Naive thymus-derived CD4-positive, alpha-beta T cell (primary cell): ENCODE results near the gene NPHP4. TPM values are rescaled to one million over a fixed set of nuclear protein-coding genes. Genes with fewer than 3 reads are reported as not detected.

Source experiments
- ATAC-seq: fragments of 150-1000 bp; cut with Tn5 transposase; 2 replicates; pipeline ENCODE4 v1.10.0; 2021; ENCODE audit warnings: mild to moderate bottlenecking, moderate library complexity
- CTCF ChIA-PET: fragments of 350-600 bp; sonication (Branson Sonifier 250); formaldehyde crosslinking; loops from one replicate; lab custom pipeline; 2021; ENCODE audit warnings: antibody characterized with exemption; lab: Charles Lee
- POLR2A ChIA-PET: fragments of 350-600 bp; sonication (Branson Sonifier 250); formaldehyde crosslinking; loops from one replicate; lab custom pipeline; 2021; ENCODE audit warnings: antibody characterized with exemption, inconsistent platforms; lab: Charles Lee
- DNase-seq, 9 donors: peaks; one replicate each; pipeline versions ENCODE4 v3.0.0 to v3.0.0-alpha.2; 2020 to 2022; ENCODE audit warnings: mixed read lengths in 1 of 9
- H3K27ac ChIP-seq: one replicate; pipeline ENCODE4 v1.7.0; 2013; ENCODE audit warnings: mild to moderate bottlenecking, low read depth, low read length, moderate library complexity
- H3K27me3 ChIP-seq, 2 donors: one replicate each; pipeline ENCODE4 v1.7.0; 2013; ENCODE audit warnings: low read length in 2 of 2, mild to moderate bottlenecking in 2 of 2, moderate library complexity in 2 of 2; ENCODE audit not compliant: control insufficient read depth in 2 of 2, insufficient read depth in 2 of 2
- H3K36me3 ChIP-seq, 3 experiments: 1 replicate in 2 of 3; 2 replicates in 1 of 3; pipeline ENCODE4 v1.7.0; 2013; ENCODE audit warnings: low read length in 3 of 3, mild to moderate bottlenecking in 3 of 3, moderate library complexity in 1 of 3; ENCODE audit not compliant: insufficient read depth in 3 of 3, control insufficient read depth in 2 of 3
- H3K4me1 ChIP-seq, 2 donors: one replicate each; pipeline ENCODE4 v1.7.0; 2013; ENCODE audit warnings: low read length in 2 of 2, mild to moderate bottlenecking in 2 of 2, moderate library complexity in 1 of 2; ENCODE audit not compliant: control insufficient read depth in 2 of 2, insufficient read depth in 2 of 2
- H3K4me3 ChIP-seq: 2 replicates; pipeline ENCODE4 v1.7.0; 2013; ENCODE audit warnings: mild to moderate bottlenecking, low read length
- H3K9me3 ChIP-seq, 3 experiments: 1 replicate in 2 of 3; 2 replicates in 1 of 3; pipeline ENCODE4 v1.7.0; 2013; ENCODE audit warnings: low read length in 3 of 3; ENCODE audit not compliant: control insufficient read depth in 2 of 3
- H3K27ac Mint-ChIP-seq, 9 donors: one replicate each; pipeline ENCODE4 v1.8.0; 2020 to 2022; ENCODE audit warnings: mixed read lengths in 9 of 9, mild to moderate bottlenecking in 8 of 9, moderate library complexity in 5 of 9, inconsistent platforms in 2 of 9
- H3K27me3 Mint-ChIP-seq, 5 donors: one replicate each; pipeline ENCODE4 v1.8.0; 2021 to 2022; ENCODE audit warnings: mixed read lengths in 5 of 5, mild to moderate bottlenecking in 1 of 5
- H3K36me3 Mint-ChIP-seq, 5 donors: one replicate each; pipeline ENCODE4 v1.8.0; 2020 to 2022; ENCODE audit warnings: mixed read lengths in 5 of 5, mild to moderate bottlenecking in 3 of 5, inconsistent platforms in 1 of 5
- H3K4me1 Mint-ChIP-seq, 7 donors: one replicate each; pipeline ENCODE4 v1.8.0; 2020 to 2022; ENCODE audit warnings: mixed read lengths in 7 of 7, mild to moderate bottlenecking in 3 of 7, inconsistent platforms in 1 of 7
- H3K4me3 Mint-ChIP-seq, 10 donors: one replicate each; pipeline ENCODE4 v1.8.0; 2020 to 2022; ENCODE audit warnings: mild to moderate bottlenecking in 10 of 10, mixed read lengths in 10 of 10, moderate library complexity in 6 of 10, inconsistent platforms in 2 of 10
- H3K9me3 Mint-ChIP-seq, 11 donors: one replicate each; pipeline ENCODE4 v1.8.0; 2020 to 2022; ENCODE audit warnings: mixed read lengths in 11 of 11, mild to moderate bottlenecking in 4 of 11, inconsistent platforms in 1 of 11, moderate library complexity in 1 of 11
- intact Hi-C, 2 donors: fragments of 100-400 bp; cut with micrococcal nuclease; formaldehyde crosslinking; loops; one replicate each; pipeline ENCODE4 v1.15.1; 2023
- polyA plus RNA-seq, 2 donors: library from polyadenylated mRNA; unstranded; fragments of 300-500 nt; fragmentation: Illumina TruSeq; gene quantifications; one replicate each; pipeline ENCODE4 v1.2.3, GENCODE V29; 2021
- total RNA-seq, 6 experiments: library from RNA in 5 of 6; stranded (reverse) in 5 of 6; gene quantifications; 1 replicate in 5 of 6; 2 replicates in 1 of 6; pipeline ENCODE4 v1.2.3 and lab custom pipeline; 2021 to 2026

Gene NPHP4
- total and polyA plus RNA-seq, 7 experiments from 2014 or later: 0.40 to 20.6 (median 9.2) TPM

GRCh38 chr1:6030547-6031261, 38.5 kb upstream of the NPHP4 start:
- H3K36me3 Mint-ChIP-seq: peaks cover 0 to 46% (median 8%) of the 10 kb centered on the region in 5 donors
- CTCF ChIA-PET: interaction anchor here (0.7 kb wide), 1 partner anchor 344 kb away, joined by 3 read pairs; no protein-coding TSS in a partner anchor
- Histone ChIP-seq H3K27ac (no peak overlapping the region), H3K36me3 (peaks cover 0 to 26% (median 0%) of the 10 kb centered on the region in 3 experiments), H3K4me1 (peaks cover 55 to 56% of the 10 kb centered on the region in 2 donors), H3K4me3 (no peak overlapping the region), H3K9me3 (no peaks in the 10 kb centered on the region), H3K27me3 (no peaks in the 10 kb centered on the region)
- H3K4me3 Mint-ChIP-seq: peak overlapping the region; percentile 36 to 95 (median 72)
- DNase-seq (no peak), ATAC-seq (no peak)
- POLR2A ChIA-PET: no interaction called here
- intact Hi-C loops: no loop called here
- peaks cover 0 to 2% (median 0%) of the 10 kb centered on the region in 11 donors for H3K9me3 Mint-ChIP-seq
- H3K4me1 Mint-ChIP-seq: peaks cover 70 to 91% (median 77%) of the 10 kb centered on the region in 7 donors
- no peaks in the 10 kb centered on the region for H3K27me3 Mint-ChIP-seq
- peak overlapping the region in 8 of 9 donors; percentile 3 to 88 (median 64) for H3K27ac Mint-ChIP-seq

DNA sequence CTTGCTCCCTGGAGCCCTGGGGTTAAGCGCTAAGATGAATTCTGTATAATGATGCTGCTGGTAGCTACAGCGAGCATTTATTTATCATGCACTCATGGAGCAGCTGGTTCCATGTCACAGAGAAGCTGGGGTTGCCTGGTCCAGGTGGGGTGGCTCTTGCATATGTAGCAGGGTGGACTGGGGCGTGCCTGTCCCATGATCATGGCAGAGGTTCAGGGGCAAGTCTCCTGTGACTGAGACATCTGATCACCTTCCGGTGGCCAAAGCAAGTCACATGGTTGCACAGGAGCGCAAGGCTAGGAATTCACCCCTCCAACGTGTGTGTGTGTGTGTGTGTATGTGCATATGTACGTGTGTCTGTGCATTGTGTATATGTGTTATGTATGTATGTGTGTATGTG, 37.9 kb upstream of the NPHP4 start:
- intact Hi-C loops: no loop called here
- Histone ChIP-seq H3K36me3 (peaks cover 0 to 20% (median 0%) of the 10 kb centered on the region in 3 experiments), H3K4me3 (no peak overlapping the region), H3K9me3 (no peaks in the 10 kb centered on the region), H3K27me3 (no peaks in the 10 kb centered on the region), H3K27ac (no peak overlapping the region), H3K4me1 (peaks cover 61 to 62% of the 10 kb centered on the region in 2 donors)
- DNase-seq: no peak
- ChIA-PET POLR2A (interaction anchor here (6.0 kb wide), 1 partner anchor 37 kb away, joined by 67 read pairs; the partner anchor contains the start of gene NPHP4), CTCF (no interaction called here)
- peaks cover 0 to 43% (median 8%) of the 10 kb centered on the region in 5 donors for H3K36me3 Mint-ChIP-seq
- peak overlapping the region; percentile 36 to 95 (median 72) for H3K4me3 Mint-ChIP-seq
- peaks cover 0 to 2% (median 0%) of the 10 kb centered on the region in 11 donors for H3K9me3 Mint-ChIP-seq
- peak overlapping the region in 8 of 9 donors; percentile 3 to 88 (median 64) for H3K27ac Mint-ChIP-seq
- H3K27me3 Mint-ChIP-seq: no peaks in the 10 kb centered on the region
- no peak for ATAC-seq
- peaks cover 69 to 90% (median 77%) of the 10 kb centered on the region in 7 donors for H3K4me1 Mint-ChIP-seq

DNA sequence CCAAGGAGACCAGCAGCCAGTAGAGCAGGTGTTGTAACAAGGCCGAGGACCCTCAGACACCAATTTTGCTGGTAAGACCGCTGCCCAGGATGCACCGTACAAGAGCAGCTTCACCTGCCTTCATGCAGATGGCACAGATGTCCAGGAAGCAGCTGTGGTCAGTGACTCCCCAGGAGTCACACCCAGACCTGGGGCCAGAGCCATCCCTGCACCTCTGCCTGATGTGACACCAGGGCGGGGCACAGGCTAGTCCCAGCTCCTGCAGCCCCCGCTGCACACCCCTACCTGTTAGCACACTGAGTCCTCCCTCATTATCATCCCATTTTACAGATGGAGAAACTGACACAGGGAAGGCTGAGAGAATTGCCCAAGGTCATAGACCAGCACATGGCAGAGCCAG, 37.1 kb upstream of the NPHP4 start:
- Histone ChIP-seq H3K36me3 (peaks cover 0 to 12% (median 0%) of the 10 kb centered on the region in 3 experiments), H3K4me3 (no peak overlapping the region), H3K27ac (peak overlapping the region; percentile 41), H3K4me1 (peaks cover 61 to 64% of the 10 kb centered on the region in 2 donors), H3K27me3 (no peaks in the 10 kb centered on the region), H3K9me3 (no peaks in the 10 kb centered on the region)
- ChIA-PET POLR2A (interaction anchor here (6.0 kb wide), 1 partner anchor 36 kb away, joined by 67 read pairs; the partner anchor contains the start of gene NPHP4), CTCF (interaction anchor here (1.1 kb wide), 1 partner anchor 39 kb away, joined by 8 read pairs; no protein-coding TSS in a partner anchor)
- H3K27ac Mint-ChIP-seq: peak overlapping the region; percentile 3 to 98 (median 72)
- H3K27me3 Mint-ChIP-seq: no peaks in the 10 kb centered on the region
- intact Hi-C loops: loop anchor here (5.0 to 10.0 kb wide), 3 partner anchors 55 to 755 kb away; partner anchors contain the start of genes CAMTA1 (in 1 of the 2) and KLHL21 (in 1 of the 2)
- H3K4me1 Mint-ChIP-seq: peaks cover 65 to 86% (median 74%) of the 10 kb centered on the region in 7 donors
- no peak for DNase-seq
- H3K9me3 Mint-ChIP-seq: peaks cover 0 to 3% (median 0%) of the 10 kb centered on the region in 11 donors
- peaks cover 0 to 40% (median 8%) of the 10 kb centered on the region in 5 donors for H3K36me3 Mint-ChIP-seq
- peak overlapping the region; percentile 39 to 98 (median 65) for H3K4me3 Mint-ChIP-seq
- ATAC-seq: no peak

DNA sequence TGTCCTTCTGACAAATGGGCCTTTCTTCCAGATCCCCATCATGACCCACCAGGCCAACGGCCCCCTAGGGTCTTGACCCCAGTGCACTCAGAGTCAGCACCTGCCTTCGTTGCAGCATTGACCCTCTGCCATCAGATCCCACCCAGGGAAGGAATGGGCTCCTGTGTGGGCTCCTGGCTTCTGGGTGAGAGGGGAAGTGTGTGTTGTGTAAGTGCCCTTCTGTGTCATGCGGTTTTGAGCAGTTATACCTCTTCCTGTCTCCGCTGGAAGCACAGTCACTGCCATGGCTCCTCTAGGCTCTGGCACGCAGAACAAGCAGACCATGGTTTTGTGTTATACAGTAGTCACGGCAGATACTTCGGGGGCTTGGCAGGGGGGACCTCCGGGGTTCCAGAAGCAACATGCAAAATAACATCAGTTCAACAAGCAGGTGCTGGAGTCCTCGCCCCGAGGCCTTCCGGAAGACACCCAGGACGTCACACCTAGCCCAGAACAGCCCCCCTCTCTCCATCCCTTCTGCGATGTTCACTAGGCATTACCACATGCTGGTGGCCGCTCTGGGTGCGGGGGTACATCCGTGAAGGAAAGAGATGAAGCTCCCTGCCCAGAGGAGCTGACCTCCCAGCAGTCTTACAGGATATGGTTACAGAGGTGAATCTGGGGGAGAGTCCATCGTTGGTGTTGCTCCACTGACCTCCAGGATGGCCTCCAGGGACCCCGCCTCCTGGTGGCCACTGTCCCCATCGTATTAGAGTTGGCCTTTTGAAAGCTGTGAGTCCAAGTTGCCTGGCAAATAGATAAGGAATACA, 36.0 kb upstream of the NPHP4 start:
- POLR2A ChIA-PET: interaction anchor here (0.9 to 6.0 kb wide), 2 partner anchors 25 to 35 kb away, joined by 3 to 67 read pairs; partner anchors contain the start of gene NPHP4
- H3K9me3 ChIP-seq: no peaks in the 10 kb centered on the region
- peaks cover 50 to 53% of the 10 kb centered on the region in 2 donors for H3K4me1 ChIP-seq
- Mint-ChIP-seq H3K4me3 (peak overlapping the region; percentile 88 to 99 (median 95)), H3K27ac (peak overlapping the region; percentile 87 to 98 (median 96)), H3K36me3 (peaks cover 0 to 43% (median 8%) of the 10 kb centered on the region in 5 donors), H3K9me3 (peaks cover 0 to 3% (median 0%) of the 10 kb centered on the region in 11 donors), H3K4me1 (peaks cover 61 to 76% (median 68%) of the 10 kb centered on the region in 7 donors), H3K27me3 (no peaks in the 10 kb centered on the region)
- CTCF ChIA-PET: interaction anchor here (0.7 to 1.1 kb wide), 2 partner anchors 38 to 407 kb away, joined by 3 to 8 read pairs; no protein-coding TSS in a partner anchor
- ATAC-seq (peak; percentile 71), DNase-seq (peak; percentile 38 to 76 (median 73))
- no peaks in the 10 kb centered on the region for H3K27me3 ChIP-seq
- H3K27ac ChIP-seq: peak overlapping the region; percentile 84
- H3K4me3 ChIP-seq: peak overlapping the region; percentile 89
- intact Hi-C loops: loop anchor here (1.0 to 10.0 kb wide), 4 partner anchors 53 to 757 kb away; partner anchors contain the start of genes CAMTA1 (in 1 of the 2), KLHL21 (in 1 of the 2) and RPL22 (in 1 of the 2)
- peaks cover 0 to 6% (median 0%) of the 10 kb centered on the region in 3 experiments for H3K36me3 ChIP-seq

DNA sequence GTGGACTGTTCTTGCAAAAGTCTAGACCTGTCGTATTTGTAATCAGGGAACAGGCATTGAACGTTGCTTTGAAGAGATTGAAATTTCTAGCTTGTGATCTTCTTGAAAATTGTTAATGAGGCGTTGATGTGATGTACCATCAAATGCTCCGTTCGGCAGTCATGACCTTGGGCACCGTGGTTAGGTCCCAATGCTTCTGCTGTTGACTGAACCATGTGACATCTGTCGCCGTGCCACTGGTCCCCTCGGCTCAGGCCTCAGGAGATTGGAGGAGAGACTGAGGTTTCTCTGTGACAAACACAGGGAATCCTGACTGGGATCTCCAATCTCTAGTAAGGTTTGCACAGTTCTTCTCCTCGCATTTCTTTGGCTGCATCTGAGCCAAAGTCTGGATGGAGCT, 35.4 kb upstream of the NPHP4 start:
- peak in 2 of 9 donors; percentile 4 to 14 for DNase-seq
- CTCF ChIA-PET: interaction anchor here (0.7 kb wide), 1 partner anchor 407 kb away, joined by 3 read pairs; no protein-coding TSS in a partner anchor

More for the DNA sequence above, 35.4 kb upstream of the NPHP4 start:
- H3K27ac Mint-ChIP-seq: peak overlapping the region; percentile 87 to 98 (median 96)
- peaks cover 54 to 70% (median 61%) of the 10 kb centered on the region in 7 donors for H3K4me1 Mint-ChIP-seq
- peak overlapping the region; percentile 84 for H3K27ac ChIP-seq
- H3K4me1 ChIP-seq: peaks cover 43 to 50% of the 10 kb centered on the region in 2 donors
- intact Hi-C loops: loop anchor here (5.0 to 10.0 kb wide), 3 partner anchors 53 to 757 kb away; partner anchors contain the start of genes CAMTA1 (in 1 of the 2) and KLHL21 (in 1 of the 2)
- POLR2A ChIA-PET: interaction anchor here (0.6 to 6.0 kb wide), 7 partner anchors 9 to 469 kb away, joined by 3 to 67 read pairs (median 3); partner anchors contain the start of gene NPHP4
- H3K27me3 Mint-ChIP-seq: no peaks in the 10 kb centered on the region
- peaks cover 0 to 6% (median 0%) of the 10 kb centered on the region in 3 experiments for H3K36me3 ChIP-seq
- peak overlapping the region; percentile 88 to 99 (median 95) for H3K4me3 Mint-ChIP-seq
- no peaks in the 10 kb centered on the region for H3K27me3 ChIP-seq
- H3K9me3 Mint-ChIP-seq: peaks cover 0 to 3% (median 0%) of the 10 kb centered on the region in 11 donors
- H3K36me3 Mint-ChIP-seq: peaks cover 0 to 40% (median 8%) of the 10 kb centered on the region in 5 donors
- peak overlapping the region; percentile 89 for H3K4me3 ChIP-seq
- no peak for ATAC-seq
- H3K9me3 ChIP-seq: no peaks in the 10 kb centered on the region
